Measurements from ENCODE around the gene NOXRED1. TPM values are rescaled to one million over a fixed set of nuclear protein-coding genes. Genes with fewer than 3 reads are reported as not detected.

Gene NOXRED1
- total RNA-seq, 4 donors from 2014 or later, result 0.41 to 0.76 TPM; not detected in 2

- no peaks in the 10 kb centered on the region for H3K9me3 ChIP-seq
- no peaks in the 10 kb centered on the region for H3K27me3 ChIP-seq
- H3K36me3 ChIP-seq, result no peaks in the 10 kb centered on the region
- H3K27ac ChIP-seq, result no peak overlapping the region
- no peaks in the 10 kb centered on the region for H3K4me1 ChIP-seq
- DNase-seq, result no peak
- no peak overlapping the region for H3K4me3 ChIP-seq
- intact Hi-C loops (cut with DNase I; ENCODE audit: low total_unique reads), result no loop called here
- TF ChIP-seq POLR2A (IDR thresholded peaks at IDR 0.05) (no peak), CTCF (IDR thresholded peaks at IDR 0.05) (no peak)
Observed at GRCh38 chr14:77344377-77344996, 78.8 kb downstream of the NOXRED1 start.

Small RNA genes lying within 50 kb of the gene (small RNA-seq; reads per million reads assigned to genes)
- gene RF00404, result not detected

Other genes with a start within 250 kb of the NOXRED1 start
- gene TMEM63C, start 241.7 kb downstream of the NOXRED1 start, total RNA-seq, result 1 to 10 TPM in 1 of 4 donors, under 1 TPM in 1, not detected in 2; 0.98 to 1.9 TPM
- gene NGB, start 152.3 kb downstream of the NOXRED1 start, total RNA-seq, result not detected
- 10 to 100 TPM in 3 of 4 donors, 1 to 10 TPM in 1; 2.1 to 72.2 (median 27.9) TPM for gene POMT2, start 102.6 kb downstream of the NOXRED1 start, total RNA-seq
- gene GSTZ1, start 102.5 kb downstream of the NOXRED1 start, total RNA-seq, result 10 to 100 TPM in 2 of 4 donors, 1 to 10 TPM in 2; 1.8 to 24.4 (median 8.4) TPM
- gene TMED8, start 46.4 kb downstream of the NOXRED1 start, total RNA-seq, result 10 to 100 TPM in 2 of 4 donors, 1 to 10 TPM in 2; 4.4 to 16.6 (median 10.5) TPM
- gene SAMD15, start 46.1 kb downstream of the NOXRED1 start, total RNA-seq, result 1 to 10 TPM in 1 of 4 donors, under 1 TPM in 2, not detected in 1; under 0.01 to 3.1 (median 0.55) TPM
- gene VIPAS39, start 34.1 kb upstream of the NOXRED1 start, total RNA-seq, result 10 to 100 TPM in 3 of 4 donors, 1 to 10 TPM in 1; 7.4 to 54.1 (median 23.6) TPM
- 1,000 to 10,000 TPM in 1 of 4 donors, 100 to 1,000 TPM in 2, 10 to 100 TPM in 1; 91.8 to 1,536 (median 141) TPM for gene AHSA1, start 34.6 kb upstream of the NOXRED1 start, total RNA-seq
- gene ISM2, start 75.3 kb upstream of the NOXRED1 start, total RNA-seq, result 1 to 10 TPM in 1 of 4 donors, under 1 TPM in 1, not detected in 2; 0.69 to 1.5 TPM
- 10 to 100 TPM; 12.3 to 64.2 (median 32.1) TPM for gene SPTLC2, start 193.1 kb upstream of the NOXRED1 start, total RNA-seq